IPS-15b (cell line): Measurements from ENCODE around the gene CD99.
A peak's percentile ranks its signal among the peaks of the same experiment; 100 is the strongest.

ENCODE experiments used
- H3K27me3 ChIP-seq: one replicate; pipeline ENCODE4 v1.6.1; 2013; ENCODE audit warnings: low read length; ENCODE audit not compliant: control insufficient read depth, insufficient read depth
- H3K36me3 ChIP-seq: one replicate; pipeline ENCODE4 v1.6.1; 2013; ENCODE audit warnings: low read length; ENCODE audit not compliant: control insufficient read depth, insufficient read depth
- H3K4me1 ChIP-seq: one replicate; pipeline ENCODE4 v1.6.1; 2013; ENCODE audit warnings: mild to moderate bottlenecking, low read length; ENCODE audit not compliant: control insufficient read depth, insufficient read depth
- H3K4me3 ChIP-seq: one replicate; pipeline ENCODE4 v1.5.1; 2013; ENCODE audit warnings: low read depth, low read length
- H3K9ac ChIP-seq: one replicate; pipeline ENCODE4 v1.6.1; 2013; ENCODE audit warnings: low read depth, mild to moderate bottlenecking, low read length
- H3K9me3 ChIP-seq: one replicate; pipeline ENCODE4 v1.6.1; 2013; ENCODE audit warnings: mild to moderate bottlenecking, low read length; ENCODE audit not compliant: control insufficient read depth, insufficient read depth

Gene CD99

DNA sequence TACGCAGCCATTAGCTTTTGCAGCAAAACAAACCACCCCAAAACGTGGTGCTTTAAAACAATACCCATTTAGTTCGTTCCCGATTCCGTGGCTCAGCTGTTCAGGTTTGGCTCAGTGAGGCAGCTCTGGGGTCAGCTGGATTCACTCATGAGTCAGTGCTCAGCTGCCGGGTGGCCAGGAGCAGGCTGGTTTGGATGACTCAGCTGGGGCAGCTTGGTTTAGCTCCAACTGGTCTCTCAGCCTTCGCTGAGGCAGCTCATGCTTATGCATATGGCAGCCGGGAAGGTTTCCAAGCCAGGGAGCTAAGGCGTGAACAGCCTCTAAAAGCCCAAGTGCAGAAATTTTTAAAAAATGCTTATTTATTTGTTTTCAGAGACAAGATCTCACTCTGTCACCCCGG, 13.3 kb upstream of the CD99 start:
- H3K4me1 ChIP-seq: no peaks in the 10 kb centered on the region
- H3K36me3 ChIP-seq: no peaks in the 10 kb centered on the region
- H3K4me3 ChIP-seq: no peak overlapping the region
- H3K27me3 ChIP-seq: no peaks in the 10 kb centered on the region
- no peaks in the 10 kb centered on the region for H3K9me3 ChIP-seq
- no peak overlapping the region for H3K9ac ChIP-seq

DNA sequence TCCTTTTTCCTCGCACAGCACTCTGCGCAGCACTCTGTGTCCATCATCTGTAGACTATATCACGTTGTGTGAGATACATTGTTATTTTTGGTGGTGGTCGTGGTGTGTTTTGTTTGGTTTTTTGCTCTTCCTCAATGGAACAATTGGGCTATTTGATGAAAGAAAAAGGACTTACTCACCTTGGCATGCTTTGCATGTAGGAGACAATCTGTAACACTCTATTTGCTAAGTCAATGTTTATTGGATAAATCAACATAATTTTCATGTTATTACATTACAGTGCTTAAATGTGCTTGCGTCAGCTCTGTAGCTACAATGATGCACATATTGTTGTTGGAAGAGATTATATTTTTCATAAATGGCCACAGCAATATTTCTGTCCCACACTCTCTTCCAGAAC, 12.5 kb upstream of the CD99 start:
- H3K4me1 ChIP-seq: no peaks in the 10 kb centered on the region
- no peaks in the 10 kb centered on the region for H3K36me3 ChIP-seq
- H3K9me3 ChIP-seq: no peaks in the 10 kb centered on the region
- H3K9ac ChIP-seq: no peak overlapping the region
- no peak overlapping the region for H3K4me3 ChIP-seq
- no peaks in the 10 kb centered on the region for H3K27me3 ChIP-seq

DNA sequence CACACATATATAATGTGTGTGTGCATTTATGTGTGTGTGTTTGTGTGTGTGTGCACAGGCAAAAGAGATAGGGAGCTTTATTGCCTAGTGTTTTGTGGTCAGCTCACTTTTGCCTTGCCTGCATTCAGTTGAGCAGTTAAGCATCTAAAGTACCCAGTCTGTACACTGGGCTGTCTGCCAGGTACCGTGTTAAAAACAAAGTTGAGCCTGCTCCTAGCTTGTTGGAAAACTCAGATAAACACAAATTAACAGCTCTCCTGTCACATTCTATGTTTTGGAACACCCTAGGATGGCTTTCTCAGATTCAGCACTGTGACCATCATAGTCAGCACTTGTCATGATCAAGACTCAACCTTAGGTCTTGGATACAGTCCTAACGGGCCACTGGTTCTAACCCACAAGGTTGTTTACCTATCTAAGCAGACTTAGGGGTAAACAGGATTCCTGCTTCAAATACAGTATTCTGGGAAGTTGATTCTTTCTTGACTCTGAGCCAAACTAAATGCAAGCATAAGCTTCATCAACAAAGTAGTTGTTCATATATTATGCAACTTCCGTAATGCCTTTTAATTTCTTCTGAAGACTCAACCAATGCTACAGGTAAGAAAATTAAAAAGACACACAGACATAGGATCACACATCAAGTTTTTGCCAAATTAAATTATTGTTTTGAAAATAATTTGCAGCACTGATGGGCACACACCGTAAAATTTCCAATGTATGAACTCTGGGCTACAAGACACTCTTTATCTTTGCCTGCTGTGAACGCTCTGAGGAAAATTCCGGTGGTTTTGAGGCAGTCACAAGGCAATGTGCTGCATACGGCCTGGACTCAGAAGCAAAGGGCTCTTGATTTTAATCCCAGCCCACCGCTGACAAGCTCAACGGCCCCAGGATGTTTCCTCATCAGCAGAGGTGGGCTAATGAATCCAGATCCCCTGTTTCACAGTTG, 11.3 kb upstream of the CD99 start:
- Histone ChIP-seq H3K4me1 (no peaks in the 10 kb centered on the region), H3K9ac (no peak overlapping the region), H3K4me3 (no peak overlapping the region), H3K9me3 (no peaks in the 10 kb centered on the region), H3K27me3 (no peaks in the 10 kb centered on the region), H3K36me3 (no peaks in the 10 kb centered on the region)

DNA sequence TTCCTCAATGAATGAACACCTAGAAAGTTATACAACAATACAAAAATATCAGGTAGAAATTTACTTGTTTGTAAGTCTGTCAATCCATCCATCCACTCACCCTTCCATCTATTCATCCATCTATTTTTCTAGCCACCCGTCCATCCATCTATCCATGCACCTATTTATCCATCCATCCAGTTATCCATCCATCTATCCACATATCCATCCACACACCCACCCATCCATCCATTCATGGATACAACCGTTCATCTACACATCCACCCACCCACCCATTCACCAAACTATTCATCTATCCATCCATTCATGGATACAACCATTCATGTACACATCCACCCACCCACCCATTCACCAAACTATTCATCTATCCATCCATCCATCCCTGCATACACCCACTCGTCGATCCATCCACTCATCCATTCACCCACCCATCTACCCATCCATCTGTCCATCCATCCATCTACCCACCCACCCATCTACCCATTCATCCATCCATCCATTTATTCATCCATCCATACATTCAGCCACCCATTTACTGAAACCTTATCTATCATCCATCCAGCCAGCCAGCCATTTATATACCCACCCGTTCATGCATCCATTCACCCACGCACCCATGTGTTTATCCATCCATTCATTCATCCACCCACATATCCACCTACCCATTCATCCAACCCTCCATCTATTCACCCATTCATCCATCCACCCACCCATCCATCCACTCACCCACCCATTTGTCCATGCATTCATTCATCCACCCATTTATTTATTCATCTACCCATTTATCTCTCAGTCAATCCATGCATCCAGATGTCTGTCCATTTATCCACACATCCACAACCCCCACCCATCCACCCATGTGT, 10.4 kb upstream of the CD99 start:
- H3K4me1 ChIP-seq: no peaks in the 10 kb centered on the region
- H3K27me3 ChIP-seq: no peaks in the 10 kb centered on the region
- no peaks in the 10 kb centered on the region for H3K9me3 ChIP-seq
- no peaks in the 10 kb centered on the region for H3K36me3 ChIP-seq
- H3K4me3 ChIP-seq: no peak overlapping the region
- no peak overlapping the region for H3K9ac ChIP-seq

DNA sequence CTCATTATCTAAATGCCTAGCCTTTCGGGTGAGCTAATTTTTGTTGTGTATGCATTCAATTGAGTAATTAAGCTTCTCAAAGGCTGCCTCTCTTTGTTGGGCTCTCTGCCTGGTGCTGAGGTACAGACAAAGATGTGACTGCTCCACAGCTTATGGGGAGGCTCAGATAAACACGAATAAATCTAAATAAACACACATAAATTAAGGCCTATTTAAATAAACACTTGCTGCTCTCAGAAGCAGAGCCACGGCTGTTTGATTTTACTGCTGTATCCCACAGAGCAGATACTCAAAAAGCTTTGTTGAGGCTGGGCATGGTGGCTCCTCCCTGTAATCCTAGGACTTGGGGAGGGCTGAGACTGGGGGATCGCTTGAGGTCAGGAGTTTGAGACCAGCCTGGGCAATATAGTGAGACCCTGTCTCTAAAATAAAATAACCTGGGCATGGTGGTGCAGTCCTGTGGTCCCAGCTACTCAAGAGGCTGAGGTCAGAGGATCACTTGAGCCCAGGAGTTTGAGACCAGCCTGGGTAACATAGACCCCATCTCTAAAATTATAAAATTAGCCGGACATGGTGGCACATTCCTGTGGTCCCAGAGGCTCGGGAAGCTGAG, 8.4 kb upstream of the CD99 start:
- H3K4me3 ChIP-seq: no peak overlapping the region
- H3K9me3 ChIP-seq: no peaks in the 10 kb centered on the region
- no peaks in the 10 kb centered on the region for H3K4me1 ChIP-seq
- no peak overlapping the region for H3K9ac ChIP-seq
- no peaks in the 10 kb centered on the region for H3K36me3 ChIP-seq
- H3K27me3 ChIP-seq: no peaks in the 10 kb centered on the region

DNA sequence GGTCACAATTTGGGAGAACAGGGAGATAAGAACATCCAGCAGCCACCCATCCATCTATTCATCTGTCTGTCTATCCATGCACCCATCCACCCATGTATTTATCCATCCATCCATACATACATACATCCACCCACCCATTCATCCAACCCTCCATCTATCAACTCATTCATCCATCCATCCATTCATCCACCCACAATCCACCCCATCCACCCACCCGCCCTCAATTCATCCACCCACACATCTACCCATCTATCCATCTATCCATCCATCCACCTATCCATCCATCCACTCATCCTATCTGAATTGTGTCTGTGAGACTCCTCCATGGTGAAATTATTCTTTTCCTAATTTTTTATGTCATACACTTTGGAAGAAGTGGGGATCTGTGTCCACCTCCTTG, 6.8 kb upstream of the CD99 start:
- Histone ChIP-seq H3K36me3 (no peaks in the 10 kb centered on the region), H3K9me3 (no peaks in the 10 kb centered on the region), H3K4me3 (no peak overlapping the region), H3K27me3 (peaks cover 2% of the 10 kb centered on the region), H3K9ac (no peak overlapping the region), H3K4me1 (no peaks in the 10 kb centered on the region)

DNA sequence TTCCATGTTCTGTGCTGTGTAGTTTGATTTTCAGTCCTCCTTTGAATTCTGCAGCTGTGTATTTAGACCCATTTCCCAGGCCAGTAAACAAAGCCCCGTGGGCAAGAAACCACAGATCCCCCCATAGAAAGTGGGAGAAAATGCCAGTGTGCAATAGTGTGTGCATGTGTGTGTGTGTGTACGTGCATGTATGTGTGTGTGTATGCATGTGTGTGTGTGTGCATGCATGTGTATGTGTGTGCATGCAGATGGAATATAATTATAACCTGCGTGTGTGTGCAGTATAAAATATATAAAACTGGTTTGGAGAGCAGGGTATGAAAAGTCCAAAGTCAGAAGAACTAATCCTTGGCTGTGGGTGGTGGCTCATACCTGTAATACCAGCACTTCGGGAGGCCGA, 5.2 kb upstream of the CD99 start:
- Histone ChIP-seq H3K9ac (no peak overlapping the region), H3K36me3 (no peaks in the 10 kb centered on the region), H3K4me3 (no peak overlapping the region), H3K27me3 (peaks cover 13% of the 10 kb centered on the region), H3K9me3 (no peaks in the 10 kb centered on the region), H3K4me1 (no peaks in the 10 kb centered on the region)

DNA sequence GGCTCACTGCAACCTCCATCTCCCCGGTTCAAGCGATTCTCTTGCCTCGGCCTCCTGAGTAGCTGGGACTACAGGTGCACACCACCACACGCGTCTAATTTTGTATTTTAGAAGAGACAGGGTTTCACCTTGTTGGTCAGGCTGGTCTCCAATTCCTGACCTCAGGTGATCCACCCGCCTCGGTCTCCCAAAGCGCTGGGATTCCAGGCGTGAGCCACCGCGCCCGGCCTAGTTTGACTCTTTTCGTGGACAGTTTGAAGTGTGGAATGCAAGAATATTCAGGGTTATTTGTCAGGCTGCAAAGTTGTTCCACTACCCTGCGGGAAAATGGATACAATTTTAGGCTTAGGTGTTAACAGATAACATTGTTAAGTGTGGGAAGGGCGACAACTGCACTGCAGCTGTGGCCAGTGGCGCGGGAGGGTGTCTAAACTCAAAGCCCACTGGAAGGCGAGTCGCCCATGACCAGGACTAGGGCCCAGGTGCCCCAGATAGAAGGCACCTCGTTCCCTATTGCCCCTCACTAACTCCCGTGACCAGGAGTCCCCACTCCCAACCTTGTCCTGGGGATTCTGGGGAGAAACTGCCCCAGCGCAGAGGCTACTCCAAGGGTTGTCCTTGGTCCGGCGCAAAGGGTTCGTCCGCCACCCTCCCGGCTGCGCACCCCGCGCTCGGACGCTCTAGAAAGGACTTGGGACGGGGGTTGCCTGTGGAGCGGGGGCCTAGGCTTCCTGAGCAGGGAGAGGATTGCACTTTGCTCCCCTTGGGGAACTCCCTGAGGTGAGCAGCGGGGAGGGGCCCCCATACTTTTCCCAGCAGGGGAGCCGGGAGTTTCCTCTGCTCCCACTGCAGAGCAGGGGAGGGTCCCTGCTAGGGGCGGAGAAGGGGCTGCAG, 1.1 kb upstream of the CD99 start:
- peaks cover 3% of the 10 kb centered on the region for H3K4me1 ChIP-seq
- peak overlapping the region; percentile 67 for H3K4me3 ChIP-seq
- no peaks in the 10 kb centered on the region for H3K9me3 ChIP-seq
- peak overlapping the region; percentile 37 for H3K9ac ChIP-seq
- no peaks in the 10 kb centered on the region for H3K36me3 ChIP-seq
- H3K27me3 ChIP-seq: peaks cover 48% of the 10 kb centered on the region

DNA sequence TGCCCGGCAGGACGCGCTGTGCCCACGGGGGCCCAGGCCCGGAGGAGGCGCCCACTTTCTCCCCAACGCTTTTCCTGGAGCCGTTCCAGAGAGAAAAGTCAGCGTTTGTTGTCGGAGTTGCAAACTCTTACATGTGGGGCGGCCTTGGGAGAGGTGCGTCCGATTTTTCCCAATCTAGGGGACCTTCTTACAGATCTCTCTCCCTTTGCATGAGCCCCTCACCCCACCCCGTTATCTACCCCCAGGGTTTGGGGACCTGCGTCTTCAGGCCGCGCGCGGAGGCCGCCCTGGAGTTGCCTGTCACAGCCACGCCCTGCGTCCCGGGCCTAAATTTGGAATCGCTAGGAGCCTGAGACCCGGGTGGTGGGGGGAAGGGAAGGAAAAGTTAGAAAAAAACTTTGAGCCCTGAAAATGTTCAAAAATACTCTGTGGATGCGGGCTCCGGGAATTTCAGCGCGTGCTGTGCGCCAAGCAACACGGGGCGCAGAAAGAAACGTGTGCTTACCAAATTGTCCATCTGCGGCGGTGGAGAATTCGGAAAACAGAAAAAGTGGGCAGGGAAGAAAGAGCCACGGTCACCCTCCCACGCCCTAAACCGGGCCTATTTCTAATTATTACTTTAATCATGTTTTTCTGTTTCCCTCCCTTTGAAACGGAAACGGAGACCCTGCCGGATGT, 587 bp downstream of the CD99 start:
- Histone ChIP-seq H3K4me3 (peak overlapping the region; percentile 67), H3K9me3 (no peaks in the 10 kb centered on the region), H3K9ac (no peak overlapping the region), H3K36me3 (no peaks in the 10 kb centered on the region), H3K4me1 (peaks cover 3% of the 10 kb centered on the region), H3K27me3 (peaks cover 52% of the 10 kb centered on the region)

DNA sequence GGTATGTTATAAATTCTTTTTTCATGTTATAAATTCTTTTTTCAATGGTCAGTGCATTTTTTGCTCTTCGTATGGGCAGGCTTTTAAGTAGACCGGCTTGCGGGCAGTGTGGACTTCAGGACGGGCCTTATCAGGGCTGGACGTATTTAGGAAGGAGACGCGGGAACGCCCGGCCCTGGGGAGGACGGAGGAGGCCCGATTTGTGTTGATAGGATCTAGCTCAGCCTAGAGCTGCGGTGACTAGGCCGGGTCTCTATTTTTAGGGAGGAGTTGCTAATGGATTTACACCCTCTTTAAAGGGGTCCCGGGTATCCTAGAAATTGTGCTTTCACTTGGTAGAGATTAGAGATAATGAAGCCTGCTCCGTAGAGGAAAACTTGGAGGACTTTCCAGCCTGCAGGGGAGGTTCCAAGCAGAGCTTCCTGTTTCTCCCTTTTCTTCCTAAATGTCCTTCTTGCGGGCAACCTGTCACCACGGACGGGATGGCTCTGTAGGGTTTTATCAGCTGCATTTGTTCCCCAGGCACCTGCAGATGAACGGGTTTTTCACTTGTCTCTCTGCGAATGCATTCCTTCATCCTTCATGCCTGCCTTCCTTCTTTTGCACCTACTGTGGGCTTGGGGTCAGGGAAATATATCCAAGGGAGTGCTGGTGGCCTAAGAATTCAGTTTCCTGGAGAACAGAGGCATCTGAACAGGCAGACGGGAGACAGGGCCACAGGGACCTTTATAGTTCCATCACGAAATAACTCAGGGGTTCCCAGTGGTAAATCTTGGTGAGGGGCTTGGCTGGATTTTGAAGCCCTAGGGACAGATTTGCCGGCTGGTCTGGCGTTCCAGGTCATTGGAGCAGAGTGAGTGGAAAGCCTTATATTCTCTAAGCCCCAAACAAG, 1.4 kb downstream of the CD99 start:
- Histone ChIP-seq H3K9me3 (no peaks in the 10 kb centered on the region), H3K4me1 (peaks cover 3% of the 10 kb centered on the region), H3K27me3 (peaks cover 54% of the 10 kb centered on the region), H3K4me3 (peak overlapping the region; percentile 67), H3K36me3 (no peaks in the 10 kb centered on the region), H3K9ac (no peak overlapping the region)
